ENCODE measurements around the gene UBE3D. TPM values are rescaled to one million over a fixed set of nuclear protein-coding genes. Genes with fewer than 3 reads are reported as not detected.

UBE3D gene
- total and polyA plus RNA-seq, 2 experiments from 2014 or later: 17.5 to 31.4 TPM

- H3F3A ChIP-seq (replicated peaks; ENCODE audit: low read depth): no peaks in the 10 kb centered on the region
- H3K9me3 Mint-ChIP-seq: no peaks in the 10 kb centered on the region
- H3K27ac Mint-ChIP-seq: no peak overlapping the region
- H3K4me3 Mint-ChIP-seq: no peak overlapping the region
- DNase-seq (ENCODE audit: low spot score): no peak
- H3K27ac ChIP-seq (ENCODE audit: low read depth): no peak overlapping the region
- no peaks in the 10 kb centered on the region for H3K79me2 ChIP-seq (replicated peaks; ENCODE audit: insufficient read depth)
- no peaks in the 10 kb centered on the region for H3K36me3 Mint-ChIP-seq (ENCODE audit: low read depth)
- H3K4me1 ChIP-seq (ENCODE audit: insufficient read depth): no peaks in the 10 kb centered on the region
- no peak for ATAC-seq
- H3K4me2 ChIP-seq: no peak overlapping the region
- no peaks in the 10 kb centered on the region for H3K27me3 ChIP-seq (ENCODE audit: insufficient read depth)
- H3K4me1 Mint-ChIP-seq: no peaks in the 10 kb centered on the region
- TF ChIP-seq, protein P1, sequence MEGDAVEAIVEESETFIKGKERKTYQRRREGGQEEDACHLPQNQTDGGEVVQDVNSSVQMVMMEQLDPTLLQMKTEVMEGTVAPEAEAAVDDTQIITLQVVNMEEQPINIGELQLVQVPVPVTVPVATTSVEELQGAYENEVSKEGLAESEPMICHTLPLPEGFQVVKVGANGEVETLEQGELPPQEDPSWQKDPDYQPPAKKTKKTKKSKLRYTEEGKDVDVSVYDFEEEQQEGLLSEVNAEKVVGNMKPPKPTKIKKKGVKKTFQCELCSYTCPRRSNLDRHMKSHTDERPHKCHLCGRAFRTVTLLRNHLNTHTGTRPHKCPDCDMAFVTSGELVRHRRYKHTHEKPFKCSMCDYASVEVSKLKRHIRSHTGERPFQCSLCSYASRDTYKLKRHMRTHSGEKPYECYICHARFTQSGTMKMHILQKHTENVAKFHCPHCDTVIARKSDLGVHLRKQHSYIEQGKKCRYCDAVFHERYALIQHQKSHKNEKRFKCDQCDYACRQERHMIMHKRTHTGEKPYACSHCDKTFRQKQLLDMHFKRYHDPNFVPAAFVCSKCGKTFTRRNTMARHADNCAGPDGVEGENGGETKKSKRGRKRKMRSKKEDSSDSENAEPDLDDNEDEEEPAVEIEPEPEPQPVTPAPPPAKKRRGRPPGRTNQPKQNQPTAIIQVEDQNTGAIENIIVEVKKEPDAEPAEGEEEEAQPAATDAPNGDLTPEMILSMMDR (conservative IDR thresholded peaks at IDR 0.05; ENCODE audit: low read depth in 2 of 2): no peak
- TF ChIP-seq STAT1 (IDR thresholded peaks at IDR 0.05; ENCODE audit: unreplicated experiment): no peak
- no peak for TF ChIP-seq NANOG (IDR thresholded peaks at IDR 0.05; ENCODE audit: borderline replicate concordance)
- TF ChIP-seq EZH2 (IDR thresholded peaks at IDR 0.05; ENCODE audit: low read depth, unreplicated experiment): no peak
- TF ChIP-seq ZNF114 (CRISPR knock-in tag; IDR thresholded peaks at IDR 0.05): no peak
- no peak overlapping the region for H2AFZ ChIP-seq
- H3K4me3 ChIP-seq: no peak overlapping the region
- H3K36me3 ChIP-seq (ENCODE audit: insufficient read depth): no peaks in the 10 kb centered on the region; the same call in 1 of the 2 replicates
- no peaks in the 10 kb centered on the region for H3K9me2 ChIP-seq (ENCODE audit: insufficient read depth)
- H4K20me1 ChIP-seq (replicated peaks; ENCODE audit: insufficient read depth): peaks cover 6% of the 10 kb centered on the region
- no peaks in the 10 kb centered on the region for H3K27me3 Mint-ChIP-seq (ENCODE audit: insufficient read depth, low read depth, poor library complexity)
Observed at GRCh38 chr6:83006270-83006905, 59.3 kb downstream of the UBE3D start.

- no peak overlapping the region for H3K4me2 ChIP-seq
- H3K27ac ChIP-seq (ENCODE audit: low read depth): no peak overlapping the region
- no peak overlapping the region for H3K4me3 ChIP-seq
- ATAC-seq (no peak), DNase-seq (ENCODE audit: low spot score) (no peak)
- Mint-ChIP-seq H3K36me3 (ENCODE audit: low read depth) (peaks cover 3% of the 10 kb centered on the region; the same call in 1 of the 3 replicates), H3K4me3 (no peak overlapping the region), H3K27ac (no peak overlapping the region), H3K9me3 (no peaks in the 10 kb centered on the region), H3K27me3 (ENCODE audit: insufficient read depth, low read depth, poor library complexity) (peaks cover 7% of the 10 kb centered on the region), H3K4me1 (no peaks in the 10 kb centered on the region)
- H3K79me2 ChIP-seq (replicated peaks; ENCODE audit: insufficient read depth): peaks cover 7% of the 10 kb centered on the region; the same call in 1 of the 2 replicates
- H4K20me1 ChIP-seq (replicated peaks; ENCODE audit: insufficient read depth): no peaks in the 10 kb centered on the region
- no peak for TF ChIP-seq ZNF462 (CRISPR knock-in tag; IDR thresholded peaks at IDR 0.05)
- no peak for TF ChIP-seq EZH2phosphoT487 (IDR thresholded peaks at IDR 0.05; ENCODE audit: unreplicated experiment)
- no peaks in the 10 kb centered on the region for H3F3A ChIP-seq (replicated peaks; ENCODE audit: low read depth)
- no peaks in the 10 kb centered on the region for H3K36me3 ChIP-seq (ENCODE audit: insufficient read depth)
- no peak overlapping the region for H2AFZ ChIP-seq
- no peaks in the 10 kb centered on the region for H3K4me1 ChIP-seq (ENCODE audit: insufficient read depth)
- H3K9me2 ChIP-seq (ENCODE audit: insufficient read depth): no peaks in the 10 kb centered on the region; the same call in 1 of the 2 replicates
- no peaks in the 10 kb centered on the region for H3K27me3 ChIP-seq (ENCODE audit: insufficient read depth)
Observed at GRCh38 chr6:82996156-82996555, 69.5 kb downstream of the UBE3D start.
